HG03558 (cell line): Measurements from ENCODE around the gene LPAR6.
"Not testable (repeated sequence)": the region's sequence is repeated elsewhere in the genome, so short reads cannot be mapped to it uniquely, and the experiment has no call there.

ENCODE experiments used
- ATAC-seq: cut with Tn5 transposase; IDR thresholded peaks from one replicate; pipeline ENCODE4 v1.9.1; 2021; ENCODE audit warnings: moderate number of reproducible peaks; ENCODE audit not compliant: unreplicated experiment; ENCODE audit errors: extremely low read depth

LPAR6 gene

GRCh38 chr13:48412881-48413351 lies at the start of gene LPAR6:
TSS of gene LPAR6 (minus strand) at chr13:48413113. CDS start at chr13:48412423, 690 bp downstream.
- ATAC-seq: no peak

GRCh38 chr13:48457578-48458242 lies 44.8 kb upstream of the LPAR6 start:
- ATAC-seq: no peak

- no peak for ATAC-seq
Observed at GRCh38 chr13:48456546-48456945, 43.6 kb upstream of the LPAR6 start.

- ATAC-seq: not testable (repeated sequence)
Observed at GRCh38 chr13:48451196-48451595, 38.3 kb upstream of the LPAR6 start.

- no peak for ATAC-seq
Observed at GRCh38 chr13:48449656-48450055, 36.7 kb upstream of the LPAR6 start.

- ATAC-seq: no peak
Observed at GRCh38 chr13:48448959-48449614, 36.2 kb upstream of the LPAR6 start.

- no peak for ATAC-seq
Observed at GRCh38 chr13:48448285-48448958, 35.5 kb upstream of the LPAR6 start.

GRCh38 chr13:48446464-48446863 lies 33.6 kb upstream of the LPAR6 start:
- ATAC-seq: no peak

- ATAC-seq: no peak
Observed at GRCh38 chr13:48443442-48444208, 30.7 kb upstream of the LPAR6 start.

- no peak for ATAC-seq
Observed at GRCh38 chr13:48437371-48437770, 24.5 kb upstream of the LPAR6 start.

GRCh38 chr13:48436661-48437288 lies 23.9 kb upstream of the LPAR6 start:
- no peak for ATAC-seq

GRCh38 chr13:48434200-48434599 lies 21.3 kb upstream of the LPAR6 start:
- ATAC-seq: no peak

- ATAC-seq: no peak
Observed at GRCh38 chr13:48431987-48432615, 19.2 kb upstream of the LPAR6 start.

GRCh38 chr13:48431431-48431830 lies 18.5 kb upstream of the LPAR6 start:
- ATAC-seq: no peak

- ATAC-seq: no peak
Observed at GRCh38 chr13:48429886-48430285, 17.0 kb upstream of the LPAR6 start.

GRCh38 chr13:48429036-48429435 lies 16.1 kb upstream of the LPAR6 start:
- no peak for ATAC-seq

GRCh38 chr13:48426755-48427298 lies 13.9 kb upstream of the LPAR6 start:
- ATAC-seq: not testable (repeated sequence)

GRCh38 chr13:48426052-48426451 lies 13.1 kb upstream of the LPAR6 start:
- ATAC-seq: no peak

- ATAC-seq: no peak
Observed at GRCh38 chr13:48424212-48424611, 11.3 kb upstream of the LPAR6 start.
